Measurements from ENCODE around the gene BANF2. TPM values are rescaled to one million over a fixed set of nuclear protein-coding genes. Genes with fewer than 3 reads are reported as not detected.
"Not testable (repeated sequence)": the region's sequence is repeated elsewhere in the genome, so short reads cannot be mapped to it uniquely, and the experiment has no call there.

BANF2 gene
- total RNA-seq, 4 donors from 2014 or later = not detected

GRCh38 chr20:17657079-17657825, 42.5 kb upstream of the BANF2 start:
- no peak overlapping the region for H3K4me3 ChIP-seq
- H3K27ac ChIP-seq (replicated peaks in 1 of 4) = no peak overlapping the region
- peaks cover 0 to 5% (median 2%) of the 10 kb centered on the region in 4 donors for H3K9me3 ChIP-seq
- peaks cover 0 to 48% (median 33%) of the 10 kb centered on the region in 4 donors for H3K36me3 ChIP-seq
- DNase-seq (ENCODE audit: extremely low spot score) = no peak
- no peaks in the 10 kb centered on the region for H3K27me3 ChIP-seq
- H3K4me1 ChIP-seq = peaks cover 19 to 46% (median 38%) of the 10 kb centered on the region in 4 donors
- WGBS = 91% methylated on average over 8 of the region's 9 CpGs
- intact Hi-C loops (cut with DNase I) = no loop called here
- TF ChIP-seq EP300 (IDR thresholded peaks at IDR 0.05) (no peak), POLR2A (IDR thresholded peaks at IDR 0.05; ENCODE audit: low read depth) (no peak), CTCF (IDR thresholded peaks at IDR 0.05) (no peak), POLR2AphosphoS5 (IDR thresholded peaks at IDR 0.05) (no peak)

- intact Hi-C loops (cut with DNase I) = no loop called here
- no peak for DNase-seq (ENCODE audit: extremely low spot score)
- H3K4me3 ChIP-seq = no peak overlapping the region
- H3K36me3 ChIP-seq = peaks cover 0 to 46% (median 30%) of the 10 kb centered on the region in 4 donors
- WGBS = 88% methylated on average over 9 of the region's 9 CpGs
- no peak overlapping the region for H3K27ac ChIP-seq (replicated peaks in 1 of 4)
- no peak for TF ChIP-seq POLR2A (IDR thresholded peaks at IDR 0.05; ENCODE audit: low read depth)
- no peak for TF ChIP-seq EP300 (IDR thresholded peaks at IDR 0.05)
- no peak for TF ChIP-seq POLR2AphosphoS5 (IDR thresholded peaks at IDR 0.05)
- peaks cover 19 to 46% (median 41%) of the 10 kb centered on the region in 4 donors for H3K4me1 ChIP-seq
- no peaks in the 10 kb centered on the region for H3K27me3 ChIP-seq
- peaks cover 0 to 5% (median 2%) of the 10 kb centered on the region in 4 donors for H3K9me3 ChIP-seq
Measured at GRCh38 chr20:17657898-17658647, 41.7 kb upstream of the BANF2 start.

GRCh38 chr20:17658648-17658993, 41.1 kb upstream of the BANF2 start:
- Histone ChIP-seq H3K9me3 (peaks cover 0 to 5% (median 2%) of the 10 kb centered on the region in 4 donors), H3K4me1 (peaks cover 19 to 47% (median 41%) of the 10 kb centered on the region in 4 donors), H3K4me3 (no peak overlapping the region), H3K36me3 (peaks cover 0 to 41% (median 29%) of the 10 kb centered on the region in 4 donors), H3K27me3 (no peaks in the 10 kb centered on the region), H3K27ac (replicated peaks in 1 of 4) (no peak overlapping the region)
- TF ChIP-seq EP300 (IDR thresholded peaks at IDR 0.05) = no peak
- no peak for TF ChIP-seq CTCF (IDR thresholded peaks at IDR 0.05)
- no peak for TF ChIP-seq POLR2AphosphoS5 (IDR thresholded peaks at IDR 0.05)
- TF ChIP-seq POLR2A (IDR thresholded peaks at IDR 0.05; ENCODE audit: low read depth) = no peak
- intact Hi-C loops (cut with DNase I) = no loop called here
- WGBS = 94% methylated on average over 2 of the region's 2 CpGs
- no peak for DNase-seq (ENCODE audit: extremely low spot score)

- H3K4me1 ChIP-seq = peaks cover 19 to 53% (median 42%) of the 10 kb centered on the region in 4 donors
- H3K4me3 ChIP-seq; H3K27me3 ChIP-seq; intact Hi-C loops (cut with DNase I); DNase-seq (ENCODE audit: extremely low spot score); H3K9me3 ChIP-seq: not testable (repeated sequence)
- H3K27ac ChIP-seq (replicated peaks in 1 of 4) = peak overlapping the region in 1 of 4 donors; percentile 26
- H3K36me3 ChIP-seq = peaks cover 0 to 36% (median 24%) of the 10 kb centered on the region in 4 donors
- WGBS = 96% methylated on average over 7 of the region's 7 CpGs
Measured at GRCh38 chr20:17659344-17659743, 40.4 kb upstream of the BANF2 start.

- no peak for DNase-seq (ENCODE audit: extremely low spot score)
- Histone ChIP-seq H3K9me3 (peaks cover 0 to 5% (median 2%) of the 10 kb centered on the region in 4 donors), H3K27me3 (no peaks in the 10 kb centered on the region), H3K4me3 (no peak overlapping the region), H3K36me3 (peaks cover 0 to 34% (median 23%) of the 10 kb centered on the region in 4 donors), H3K4me1 (peaks cover 19 to 56% (median 40%) of the 10 kb centered on the region in 4 donors), H3K27ac (replicated peaks in 1 of 4) (peak overlapping the region in 1 of 4 donors; percentile 26)
- WGBS = 91% methylated on average over 5 of the region's 5 CpGs
- no peak for TF ChIP-seq EP300 (IDR thresholded peaks at IDR 0.05)
- no peak for TF ChIP-seq POLR2AphosphoS5 (IDR thresholded peaks at IDR 0.05)
- no peak for TF ChIP-seq POLR2A (IDR thresholded peaks at IDR 0.05; ENCODE audit: low read depth)
- TF ChIP-seq CTCF (IDR thresholded peaks at IDR 0.05) = no peak
- intact Hi-C loops (cut with DNase I) = no loop called here
Measured at GRCh38 chr20:17659801-17660200, 40.0 kb upstream of the BANF2 start.
